Gastrocnemius medialis (tissue), 4 donors: ENCODE data around the gene CLDN18. TPM values are rescaled to one million over a fixed set of nuclear protein-coding genes. Genes with fewer than 3 reads are reported as not detected.

Source experiments
- ATAC-seq, 2 donors: fragments of 150-250 bp; one replicate each; pipeline ENCODE4 v1.9.1; 2016
- DNase-seq, 2 donors: peaks; one replicate each; pipeline ENCODE4 v3.0.0-alpha.2; 2019
- H3K27ac ChIP-seq, 4 donors: fragments of 200-600 bp; sonication (generic); 1 replicate in 1 of 4; 2 replicates in 3 of 4; pipeline ENCODE4 v1.5.1; 2016 to 2018; ENCODE audit warnings: mild to moderate bottlenecking in 2 of 4, moderate library complexity in 1 of 4
- H3K27me3 ChIP-seq, 3 donors: fragments of 200-600 bp; sonication (generic) in 2 of 3; 1 replicate in 1 of 3; 2 replicates in 2 of 3; pipeline versions ENCODE4 v1.5.1 to v1.6.0; 2016 to 2019; ENCODE audit warnings: mild to moderate bottlenecking in 1 of 3, moderate library complexity in 1 of 3
- H3K36me3 ChIP-seq, 2 donors: fragments of 200-600 bp; sonication (generic) in 1 of 2; one replicate each; pipeline ENCODE4 v1.5.1; 2017 to 2018
- H3K4me1 ChIP-seq, 2 donors: fragments of 200-600 bp; sonication (generic) in 1 of 2; one replicate each; pipeline ENCODE4 v1.5.1; 2016 to 2017; ENCODE audit warnings: mild to moderate bottlenecking in 2 of 2
- H3K4me3 ChIP-seq, 4 donors: fragments of 200-600 bp; sonication (generic) in 3 of 4; 1 replicate in 1 of 4; 2 replicates in 3 of 4; pipeline ENCODE4 v1.5.1; 2016 to 2019; ENCODE audit warnings: mild to moderate bottlenecking in 2 of 4
- H3K9me3 ChIP-seq, 3 donors: fragments of 200-600 bp; sonication (generic) in 2 of 3; 1 replicate in 1 of 3; 2 replicates in 2 of 3; pipeline ENCODE4 v1.5.1; 2016 to 2019
- CTCF ChIP-seq, 5 experiments: fragments of 450-650 bp in 3 of 5; fragments of 200-600 bp in 2 of 5; sonication (generic) in 2 of 5; IDR thresholded peaks in 4 of 5; conservative IDR thresholded peaks in 1 of 5; 1 replicate in 4 of 5; 2 replicates in 1 of 5; pipeline ENCODE4 v1.5.1; 2016 to 2019; ENCODE audit warnings: antibody characterized with exemption in 5 of 5, mild to moderate bottlenecking in 3 of 5, moderate library complexity in 3 of 5
- POLR2A ChIP-seq, 2 donors: fragments of 450-650 bp; IDR thresholded peaks; one replicate each; pipeline ENCODE4 v1.6.1; 2017; ENCODE audit warnings: antibody characterized with exemption in 2 of 2, mild to moderate bottlenecking in 2 of 2, moderate library complexity in 2 of 2
- in situ Hi-C, 4 donors: fragments of 200-750 bp; cut with MboI; loops; one replicate each; pipeline versions ENCODE4 v1.15.0 to v1.8.0; 2017; ENCODE audit warnings: low sequenced_read_pairs in 4 of 4
- intact Hi-C: fragments of 100-400 bp; cut with DNase I; formaldehyde crosslinking; loops from one replicate; pipeline ENCODE4 v1.15.1; 2023; ENCODE audit warnings: low total_unique reads
- total RNA-seq, 4 donors: library from RNA; depleted of rRNA; stranded (reverse); fragments of >200 nt; gene quantifications; one replicate each; pipeline versions ENCODE4 v1.1.0 to v1.2.3, GENCODE V29; 2016

CLDN18 gene
- total RNA-seq, 4 donors from 2014 or later = not detected

GRCh38 chr3:138030734-138031280 is 20.8 kb downstream of the CLDN18 start:
- Histone ChIP-seq H3K27me3 (no peaks in the 10 kb centered on the region), H3K9me3 (no peaks in the 10 kb centered on the region), H3K27ac (no peak overlapping the region), H3K4me1 (no peaks in the 10 kb centered on the region), H3K4me3 (no peak overlapping the region), H3K36me3 (no peaks in the 10 kb centered on the region)
- no peak for ATAC-seq
- in situ Hi-C loops = no loop called here
- no peak for DNase-seq
- intact Hi-C loops = no loop called here
- TF ChIP-seq CTCF (IDR thresholded peaks at IDR 0.05 in 4 of 5, conservative IDR thresholded peaks at IDR 0.05 in 1 of 5) (no peak), POLR2A (IDR thresholded peaks at IDR 0.05) (no peak)

GRCh38 chr3:138031536-138031935 is 21.6 kb downstream of the CLDN18 start:
- DNase-seq = no peak

GRCh38 chr3:138032567-138032966 is 22.6 kb downstream of the CLDN18 start:
- intact Hi-C loops (no loop called here), in situ Hi-C loops (no loop called here)
- no peak for DNase-seq
- no peaks in the 10 kb centered on the region for H3K9me3 ChIP-seq
- no peak overlapping the region for H3K4me3 ChIP-seq
- no peaks in the 10 kb centered on the region for H3K4me1 ChIP-seq
- ATAC-seq = no peak
- no peaks in the 10 kb centered on the region for H3K36me3 ChIP-seq
- no peaks in the 10 kb centered on the region for H3K27me3 ChIP-seq
- TF ChIP-seq CTCF (IDR thresholded peaks at IDR 0.05 in 4 of 5, conservative IDR thresholded peaks at IDR 0.05 in 1 of 5) (no peak), POLR2A (IDR thresholded peaks at IDR 0.05) (no peak)
- H3K27ac ChIP-seq = no peak overlapping the region

More at GRCh38 chr3:138031536-138031935, 21.6 kb downstream of the CLDN18 start:
- Histone ChIP-seq H3K4me1 (no peaks in the 10 kb centered on the region), H3K4me3 (no peak overlapping the region), H3K9me3 (no peaks in the 10 kb centered on the region), H3K36me3 (no peaks in the 10 kb centered on the region), H3K27me3 (no peaks in the 10 kb centered on the region), H3K27ac (no peak overlapping the region)
- TF ChIP-seq POLR2A (IDR thresholded peaks at IDR 0.05) = no peak
- intact Hi-C loops = no loop called here
- in situ Hi-C loops = no loop called here
- ATAC-seq = no peak

GRCh38 chr3:138033202-138033691 is 23.3 kb downstream of the CLDN18 start:
- ATAC-seq = no peak
- intact Hi-C loops (no loop called here), in situ Hi-C loops (no loop called here)
- TF ChIP-seq CTCF (IDR thresholded peaks at IDR 0.05 in 4 of 5, conservative IDR thresholded peaks at IDR 0.05 in 1 of 5) (no peak), POLR2A (IDR thresholded peaks at IDR 0.05) (no peak)
- Histone ChIP-seq H3K4me3 (no peak overlapping the region), H3K4me1 (no peaks in the 10 kb centered on the region), H3K27me3 (no peaks in the 10 kb centered on the region), H3K9me3 (no peaks in the 10 kb centered on the region), H3K36me3 (no peaks in the 10 kb centered on the region), H3K27ac (no peak overlapping the region)
- DNase-seq = no peak

GRCh38 chr3:138034918-138035317 is 25.0 kb downstream of the CLDN18 start:
- Histone ChIP-seq H3K9me3 (no peaks in the 10 kb centered on the region), H3K4me1 (no peaks in the 10 kb centered on the region), H3K27me3 (no peaks in the 10 kb centered on the region), H3K36me3 (no peaks in the 10 kb centered on the region), H3K4me3 (no peak overlapping the region), H3K27ac (no peak overlapping the region)
- ATAC-seq = no peak
- in situ Hi-C loops = no loop called here
- TF ChIP-seq POLR2A (IDR thresholded peaks at IDR 0.05) (no peak), CTCF (IDR thresholded peaks at IDR 0.05 in 4 of 5, conservative IDR thresholded peaks at IDR 0.05 in 1 of 5) (no peak)
- intact Hi-C loops = no loop called here
- no peak for DNase-seq
